GM21526 (cell line): Measurements from ENCODE around the gene RFXANK.
"Not testable (repeated sequence)": the region's sequence is repeated elsewhere in the genome, so short reads cannot be mapped to it uniquely, and the experiment has no call there.

Experiments
- ATAC-seq: cut with Tn5 transposase; IDR thresholded peaks from one replicate; pipeline ENCODE4 v1.9.1; 2021; ENCODE audit warnings: moderate library complexity; ENCODE audit not compliant: unreplicated experiment, low FRiP score

RFXANK gene

DNA sequence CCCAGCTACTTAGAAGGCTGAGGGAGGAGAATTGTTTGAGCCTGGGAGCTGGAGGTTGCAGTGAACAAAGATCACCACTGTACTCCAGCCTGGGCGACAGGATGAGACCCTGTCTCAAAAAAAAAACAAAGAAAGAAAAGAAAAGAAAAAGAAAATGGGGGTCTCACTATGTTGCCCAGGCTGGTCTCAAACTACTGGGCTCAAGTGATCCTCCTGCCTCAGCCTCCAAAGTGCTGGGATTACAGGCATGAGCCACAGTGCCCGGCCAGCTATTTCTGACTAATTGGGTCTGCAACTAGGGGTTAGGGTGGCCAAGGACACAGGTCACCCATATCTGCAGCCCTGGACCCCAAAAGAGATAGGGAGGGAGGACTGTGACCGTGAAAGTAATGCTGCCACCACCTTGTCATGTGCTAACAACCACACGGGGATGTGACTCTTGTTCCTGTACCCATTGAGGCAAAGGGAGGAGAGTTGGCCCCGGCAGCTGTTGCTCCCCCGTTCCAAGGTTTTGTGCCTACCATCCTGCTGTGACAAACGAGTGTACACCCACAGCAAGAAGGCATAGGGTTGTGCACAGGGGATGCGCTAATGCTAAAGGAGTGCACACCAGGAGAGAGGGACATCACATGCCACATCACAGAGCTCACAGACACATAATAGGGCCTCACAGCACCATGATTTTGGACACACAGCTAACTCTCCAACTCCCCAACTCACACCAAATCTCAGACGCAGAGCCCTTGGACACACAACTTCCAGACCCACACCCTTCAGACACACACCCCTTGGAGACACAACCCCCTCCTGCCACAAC lies 22.6 kb upstream of the RFXANK start:
- no peak for ATAC-seq

DNA sequence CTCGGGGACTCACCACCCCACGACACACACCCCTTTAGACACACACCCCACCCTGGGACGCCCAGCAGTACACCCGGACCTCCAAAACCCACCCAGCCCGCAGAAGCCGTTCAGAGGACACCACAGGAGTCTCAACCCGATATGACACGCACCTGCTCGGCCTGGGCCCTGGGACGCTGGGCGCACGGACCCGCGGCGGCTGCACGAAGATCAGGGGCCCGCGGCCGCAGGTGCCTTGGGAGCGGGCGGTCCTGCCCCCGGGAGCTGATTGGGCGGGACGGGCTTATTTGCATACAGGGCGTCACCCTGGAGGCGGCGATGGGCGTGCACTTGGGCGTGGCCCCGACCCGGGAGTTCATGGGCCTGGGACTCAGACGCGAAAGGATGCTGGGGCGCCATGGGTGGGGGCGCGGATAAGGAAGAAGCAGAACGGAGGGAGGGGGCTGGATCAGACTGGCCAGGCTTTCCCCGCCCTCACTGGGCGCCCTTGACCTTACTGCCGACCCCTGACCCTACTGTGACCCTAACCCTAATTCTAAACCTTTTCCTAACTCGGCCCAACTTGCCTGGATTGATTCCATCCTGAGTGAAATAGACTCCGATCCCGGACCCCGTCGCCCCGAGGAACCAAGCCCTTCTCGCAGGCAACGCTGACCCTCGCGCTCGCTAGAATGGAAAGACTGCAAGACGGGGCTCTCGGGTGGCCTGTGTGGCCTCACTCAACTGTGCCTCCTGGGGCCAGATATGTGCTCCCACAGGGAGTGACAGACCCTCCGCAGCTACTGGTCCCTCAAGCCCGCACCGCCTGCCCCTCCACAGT lies 21.8 kb upstream of the RFXANK start, which contains the start of gene MEF2B:
Gene MEF2B (minus strand): TSS at position 211 of the 820 bp plus-strand sequence. CDS start 19,528 bp downstream, outside the sequence.
- peak; percentile 83 for ATAC-seq

DNA sequence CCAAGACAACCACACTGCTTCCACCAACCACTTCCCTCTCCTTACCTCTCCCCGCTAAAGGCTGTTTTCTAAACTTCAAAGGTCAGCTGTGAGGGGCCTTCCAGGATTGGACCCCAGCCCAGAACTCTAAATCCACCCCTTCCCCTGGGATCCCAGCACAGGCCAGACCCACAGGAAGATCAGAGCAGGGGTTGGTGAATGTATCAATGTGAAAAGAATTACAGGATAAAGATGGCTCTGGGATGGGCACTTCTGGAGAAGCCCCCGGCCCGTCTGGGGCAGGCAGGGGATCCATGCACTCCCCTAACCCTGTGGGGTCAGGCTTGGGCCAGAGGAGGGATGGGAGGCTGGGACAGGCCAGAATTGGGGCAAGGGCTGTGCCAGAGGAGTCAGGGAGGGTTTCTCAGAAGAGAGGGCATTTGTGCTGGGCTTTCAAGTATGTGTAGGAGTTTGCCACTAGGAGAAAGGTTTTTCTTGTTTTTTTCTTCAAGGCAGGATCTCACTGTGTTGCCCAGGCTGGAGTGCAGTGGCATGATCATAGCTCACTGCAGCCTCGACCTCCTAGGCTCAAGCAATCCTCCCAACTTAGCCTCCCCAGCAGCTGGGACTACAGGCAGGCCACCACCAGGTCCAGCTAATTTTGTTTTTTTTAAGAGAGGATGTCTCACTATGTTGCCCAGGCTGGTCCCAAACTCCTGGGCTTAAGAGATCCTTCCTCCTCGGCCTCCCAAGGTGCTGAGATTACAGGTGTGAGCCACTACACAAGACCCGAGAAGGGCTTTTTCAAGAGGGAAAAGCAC lies 21.0 kb upstream of the RFXANK start:
- ATAC-seq = no peak

DNA sequence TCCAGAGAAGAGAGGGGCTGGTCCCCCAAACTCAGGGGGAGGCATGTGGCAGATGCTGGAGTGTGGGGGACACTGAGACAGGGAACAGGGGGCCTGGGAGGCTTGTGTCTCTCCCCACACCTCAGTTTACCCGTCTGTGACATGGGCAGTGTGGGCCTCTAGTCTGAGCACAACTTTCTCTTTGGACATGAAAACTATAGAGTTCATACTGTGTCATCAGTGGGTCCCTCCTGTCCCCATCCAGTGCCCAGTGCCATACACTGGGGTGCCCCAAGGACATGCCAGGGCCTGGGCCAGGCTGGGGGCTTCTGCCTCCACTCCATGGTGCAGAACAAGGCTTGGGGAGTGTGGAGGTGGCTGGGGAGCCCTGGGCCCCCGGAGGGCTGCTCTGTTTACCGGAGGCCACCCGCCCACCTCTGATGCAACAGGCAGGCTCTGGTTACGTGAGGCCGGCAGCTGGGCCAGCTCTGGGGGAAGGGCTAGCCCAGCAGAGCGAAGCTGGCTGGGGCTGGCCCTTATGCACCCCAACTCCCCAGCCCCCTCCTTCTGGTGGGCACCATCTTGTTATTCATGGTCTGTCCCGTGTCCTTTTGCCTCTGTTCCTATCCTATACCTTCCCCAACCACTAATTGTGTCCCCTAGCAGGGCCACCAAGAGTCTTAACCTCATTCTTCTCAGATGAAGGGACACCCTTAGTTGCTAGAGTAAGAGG lies 20.1 kb upstream of the RFXANK start:
- ATAC-seq = no peak

DNA sequence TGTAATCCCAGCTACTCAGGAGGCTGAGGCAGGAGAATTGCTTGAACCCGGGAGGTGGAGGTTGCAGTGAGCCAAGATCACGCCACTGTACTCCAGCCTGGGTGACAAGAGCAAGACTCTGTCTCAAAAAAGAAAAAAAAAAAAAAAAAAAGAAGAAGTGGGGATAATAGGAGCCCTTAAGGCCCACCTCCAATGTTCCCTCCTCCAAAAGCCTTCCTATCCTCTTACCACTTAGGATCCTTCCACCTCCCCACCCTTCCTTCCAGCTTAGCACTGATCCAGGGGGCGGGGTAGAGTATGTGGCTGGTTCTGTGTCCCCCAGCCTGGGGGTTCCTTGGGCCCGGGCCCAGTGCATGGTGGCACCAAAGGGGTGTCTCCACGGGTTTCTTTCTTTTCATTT lies 18.8 kb upstream of the RFXANK start:
- ATAC-seq = not testable (repeated sequence)

DNA sequence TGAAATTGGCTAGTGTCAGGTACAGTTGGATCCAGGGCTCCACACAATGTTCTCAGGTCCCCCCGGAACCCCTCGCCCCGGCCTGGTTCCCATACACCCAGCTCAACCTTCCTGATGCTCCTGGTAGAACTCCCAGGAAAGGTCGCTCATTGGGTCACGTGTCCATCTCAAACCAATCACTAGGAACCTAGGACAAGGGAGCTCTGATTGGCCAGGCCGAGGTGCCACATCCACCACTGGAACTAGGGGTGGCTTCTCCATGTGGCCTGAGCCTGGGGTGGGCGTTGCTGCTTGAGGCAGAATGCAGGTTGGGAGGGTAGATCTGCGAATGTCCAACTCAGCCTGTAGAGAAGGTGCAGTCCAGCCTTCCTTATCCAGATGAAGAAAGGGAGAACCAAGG lies 15.1 kb upstream of the RFXANK start:
- no peak for ATAC-seq

DNA sequence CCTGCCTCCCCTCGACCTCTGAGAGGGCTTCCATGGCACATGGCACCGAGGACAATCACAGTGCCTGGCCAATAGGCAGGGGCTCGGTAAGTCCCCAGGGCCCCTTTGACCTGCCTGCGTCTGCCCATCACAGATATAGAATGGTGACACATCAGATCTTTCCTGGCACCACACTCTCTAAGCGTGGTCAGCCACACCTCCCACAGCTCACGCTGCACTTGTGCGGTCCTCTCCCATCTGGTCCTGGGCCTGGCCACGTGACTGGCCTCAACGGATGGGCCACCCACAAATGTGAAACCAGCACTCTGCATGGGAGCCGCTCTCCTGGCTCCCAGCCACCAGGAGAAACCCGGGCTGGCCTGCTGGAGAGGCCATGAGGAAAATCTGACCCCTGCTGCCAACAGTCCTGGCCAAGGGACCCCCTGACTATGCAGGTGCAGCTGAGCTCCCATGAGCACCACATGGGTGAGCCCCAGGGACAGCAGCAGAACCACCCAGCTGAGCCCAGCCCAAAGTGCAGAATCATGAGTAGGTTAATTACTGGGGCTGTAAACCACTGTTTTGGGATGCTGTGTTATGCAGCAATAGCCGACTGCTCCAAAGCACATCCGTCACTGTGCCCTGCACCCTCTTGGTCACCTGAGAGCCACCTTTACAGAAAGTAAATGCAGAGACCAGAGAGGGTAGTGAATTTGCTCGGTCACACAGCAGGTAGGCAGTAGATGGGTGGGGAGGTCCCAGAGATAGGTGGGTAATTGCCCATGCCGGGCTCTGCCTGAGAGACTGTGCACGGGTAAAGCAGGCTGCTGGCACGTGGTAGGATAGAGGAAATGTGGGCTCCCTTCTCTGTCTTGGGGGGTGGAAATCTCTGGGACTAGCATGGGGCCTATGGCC lies 12.3 kb upstream of the RFXANK start:
- ATAC-seq = no peak

DNA sequence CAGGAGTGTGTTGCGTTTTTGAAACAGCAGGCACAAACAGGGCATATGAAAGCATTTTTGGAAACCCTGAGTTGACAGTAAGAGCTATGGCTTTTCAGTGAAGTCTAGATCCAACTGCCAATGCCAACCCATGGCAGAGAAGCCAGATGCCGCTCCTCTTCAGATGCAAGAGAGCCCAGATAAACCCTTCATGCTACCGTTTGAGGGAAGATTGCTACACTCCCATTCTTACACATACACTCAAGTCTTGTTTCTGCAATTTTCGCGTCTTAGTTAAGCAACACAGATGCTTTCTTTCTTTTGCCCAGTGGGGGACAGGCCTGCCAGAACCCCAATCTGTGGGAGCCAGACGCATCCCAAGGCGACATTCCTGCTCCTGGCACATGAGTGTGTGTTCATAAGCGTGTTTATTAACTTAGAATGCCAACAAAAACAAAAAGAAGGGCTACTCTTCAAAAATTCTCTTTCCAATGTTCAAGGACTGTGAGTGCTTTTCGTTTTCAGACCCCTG lies 10.5 kb upstream of the RFXANK start:
- no peak for ATAC-seq

DNA sequence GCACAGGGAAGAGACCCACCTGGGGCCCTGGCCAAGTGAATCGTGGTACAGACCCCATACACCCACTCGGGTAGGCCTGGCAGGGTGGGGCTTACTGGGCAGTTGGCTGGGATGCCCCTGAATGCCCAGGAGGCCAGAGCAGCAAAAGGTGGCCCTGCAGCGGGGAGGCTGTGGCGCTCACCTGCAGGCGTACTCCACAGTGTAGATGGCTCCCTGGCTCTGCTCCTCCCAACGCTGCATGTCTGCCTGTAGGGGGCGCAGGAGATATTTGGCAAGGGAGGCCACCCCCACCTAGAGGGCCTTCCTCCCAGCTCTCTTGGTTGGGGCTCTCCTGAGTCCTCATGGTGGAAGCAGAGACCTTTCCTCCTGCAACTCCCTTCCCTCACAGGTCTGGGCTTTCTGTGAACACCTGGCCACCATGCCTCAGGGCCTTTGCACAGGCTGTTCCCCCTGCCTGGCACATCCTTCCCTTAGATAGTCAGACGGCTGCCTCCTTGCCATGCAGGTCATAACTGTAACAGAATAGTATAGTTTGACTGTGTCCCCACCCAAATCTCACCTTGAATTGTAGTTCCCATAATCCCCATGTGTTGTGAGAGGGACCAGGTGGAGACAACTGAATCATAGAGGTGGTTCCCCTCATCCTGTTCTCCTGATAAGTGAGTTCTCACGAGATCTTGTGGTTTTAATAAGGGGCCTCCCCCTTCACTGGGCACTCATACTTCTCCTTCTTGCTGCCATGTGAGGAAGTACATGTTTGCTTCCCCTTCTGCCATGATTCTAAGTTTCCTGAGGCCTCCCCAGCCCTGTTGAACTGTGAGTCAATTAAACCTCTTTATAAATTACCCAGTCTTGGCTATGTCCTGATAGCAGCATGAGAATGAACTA lies 6.0 kb upstream of the RFXANK start:
- no peak for ATAC-seq

DNA sequence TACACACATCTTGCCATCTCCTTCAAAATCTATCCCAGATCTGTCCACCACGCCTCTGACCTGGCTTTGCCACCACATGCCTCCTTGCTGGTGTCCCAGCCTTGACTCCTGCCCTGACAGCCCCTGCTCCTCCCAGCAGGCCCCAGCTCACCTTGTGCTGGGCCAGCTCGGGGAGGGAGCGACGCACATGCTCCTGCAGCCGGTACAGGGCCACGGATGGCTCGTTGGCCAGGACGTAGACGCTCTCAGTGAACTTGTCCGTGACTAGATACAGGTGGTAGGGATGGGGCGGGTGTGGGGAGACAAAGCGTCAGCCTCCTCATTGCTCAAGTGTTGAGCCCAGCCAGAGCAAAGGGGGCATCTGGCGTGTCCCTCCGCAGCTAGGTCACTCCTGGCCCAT lies 5.3 kb upstream of the RFXANK start:
- no peak for ATAC-seq

DNA sequence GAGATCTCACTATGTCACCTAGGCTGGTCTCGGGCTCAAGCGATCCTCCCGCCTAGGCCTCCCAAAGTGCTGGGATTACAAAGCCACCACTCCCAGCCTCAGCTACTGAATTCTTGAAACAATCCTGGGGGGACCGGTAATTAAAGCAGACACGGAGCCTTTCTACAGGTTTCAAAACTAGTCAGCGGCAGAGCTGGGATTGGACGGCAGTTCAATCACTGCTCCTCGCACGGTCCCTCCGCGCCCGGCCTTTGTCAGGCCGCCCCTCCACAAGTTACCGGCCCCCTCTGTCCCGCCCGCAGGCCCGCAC lies 335 bp upstream of the RFXANK start:
- peak; percentile 1 for ATAC-seq

DNA sequence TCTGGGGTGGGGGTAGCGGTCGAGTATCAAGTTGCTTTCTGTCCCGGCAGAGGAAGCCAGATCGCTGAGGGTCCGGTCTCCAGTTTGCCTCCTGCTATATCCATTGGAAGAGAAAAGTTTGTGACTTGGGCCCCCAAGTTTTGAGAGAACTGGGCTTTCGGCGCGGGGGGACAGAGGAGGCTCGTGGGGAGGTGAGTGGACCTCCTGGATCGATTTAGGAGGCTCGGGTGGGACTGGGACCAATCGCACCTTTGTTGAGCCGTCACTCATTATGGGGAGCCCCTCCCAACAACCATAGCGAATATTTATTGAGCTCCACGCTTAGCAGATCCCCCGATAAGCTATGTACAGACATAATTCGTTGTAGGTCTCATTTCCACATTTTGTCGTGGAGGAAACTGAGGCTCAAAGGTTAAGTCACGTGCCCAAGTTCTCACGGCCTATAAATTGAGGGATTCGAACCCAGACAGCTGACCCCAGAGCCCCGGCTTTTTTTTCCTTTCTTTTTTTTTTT lies 909 bp downstream of the RFXANK start:
- no peak for ATAC-seq

DNA sequence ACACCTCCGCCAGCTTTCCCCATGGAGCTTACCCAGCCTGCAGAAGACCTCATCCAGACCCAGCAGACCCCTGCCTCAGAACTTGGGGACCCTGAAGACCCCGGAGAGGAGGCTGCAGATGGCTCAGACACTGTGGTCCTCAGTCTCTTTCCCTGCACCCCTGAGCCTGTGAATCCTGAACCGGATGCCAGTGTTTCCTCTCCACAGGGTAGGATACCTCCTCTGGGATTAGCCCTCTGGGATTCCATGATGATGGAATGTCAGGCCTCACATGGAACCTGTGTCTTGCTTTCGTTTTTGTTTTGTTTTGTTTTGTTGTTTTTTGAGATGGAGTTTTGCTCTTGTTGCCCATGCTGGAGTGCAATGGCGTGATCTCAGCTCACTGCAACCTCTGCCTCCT lies 1.9 kb downstream of the RFXANK start:
- ATAC-seq = no peak

DNA sequence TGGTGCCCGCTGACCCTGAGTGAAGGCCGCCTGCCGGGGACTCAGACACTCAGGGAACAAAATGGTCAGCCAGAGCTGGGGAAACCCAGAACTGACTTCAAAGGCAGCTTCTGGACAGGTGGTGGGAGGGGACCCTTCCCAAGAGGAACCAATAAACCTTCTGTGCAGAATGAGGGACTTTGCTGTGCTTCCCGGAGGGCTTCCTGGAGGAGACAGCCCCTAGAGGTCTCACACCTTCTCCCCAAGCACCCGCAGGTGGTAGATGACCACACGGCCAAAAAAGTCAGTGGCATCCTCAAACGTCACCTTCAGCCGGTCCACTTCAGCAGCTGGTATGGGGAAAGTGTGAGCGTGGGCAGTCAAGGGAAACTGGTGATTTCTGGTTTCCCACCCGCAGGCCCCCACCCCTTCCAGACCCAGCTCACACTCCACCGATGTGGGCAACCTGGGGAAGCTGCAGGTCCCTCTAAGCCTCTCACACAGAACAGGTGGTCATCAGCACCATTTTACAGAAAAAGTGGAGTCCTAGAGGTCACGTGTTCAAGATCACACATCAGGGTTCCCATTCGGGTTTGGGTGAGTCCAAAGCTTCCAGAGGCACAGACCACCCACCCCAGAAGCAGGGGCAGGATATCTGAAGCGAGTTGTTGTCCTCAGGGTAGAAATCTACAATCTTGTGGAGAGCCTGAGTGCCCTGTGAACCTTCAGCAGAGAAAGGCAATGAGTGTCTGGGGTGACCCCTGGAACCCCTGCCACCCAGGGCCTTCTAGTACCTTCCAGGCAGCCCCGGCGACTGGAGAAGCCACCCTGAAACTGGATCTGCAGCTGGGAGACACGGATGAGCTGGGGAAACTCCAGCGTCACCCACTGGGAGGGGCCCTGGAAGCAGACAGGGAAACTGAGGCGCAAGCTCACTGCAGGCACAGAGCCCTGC lies 9.9 kb downstream of the RFXANK start:
- ATAC-seq = no peak

DNA sequence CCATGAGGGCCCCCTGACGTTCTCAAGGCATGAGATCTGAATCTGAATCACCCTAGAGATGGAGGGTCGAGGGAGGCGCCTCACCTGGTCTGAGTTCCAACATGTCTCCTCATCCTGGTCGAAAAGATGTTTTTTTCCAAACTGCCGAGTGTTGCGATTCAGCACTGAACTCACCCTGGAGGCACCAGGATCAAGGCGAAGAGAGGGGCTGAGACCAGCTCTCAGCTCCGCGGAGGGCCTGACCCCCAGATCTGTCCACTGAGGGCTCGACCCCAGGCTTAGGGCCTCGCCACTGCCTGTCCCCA lies 10.6 kb downstream of the RFXANK start:
- ATAC-seq = peak; percentile 6

DNA sequence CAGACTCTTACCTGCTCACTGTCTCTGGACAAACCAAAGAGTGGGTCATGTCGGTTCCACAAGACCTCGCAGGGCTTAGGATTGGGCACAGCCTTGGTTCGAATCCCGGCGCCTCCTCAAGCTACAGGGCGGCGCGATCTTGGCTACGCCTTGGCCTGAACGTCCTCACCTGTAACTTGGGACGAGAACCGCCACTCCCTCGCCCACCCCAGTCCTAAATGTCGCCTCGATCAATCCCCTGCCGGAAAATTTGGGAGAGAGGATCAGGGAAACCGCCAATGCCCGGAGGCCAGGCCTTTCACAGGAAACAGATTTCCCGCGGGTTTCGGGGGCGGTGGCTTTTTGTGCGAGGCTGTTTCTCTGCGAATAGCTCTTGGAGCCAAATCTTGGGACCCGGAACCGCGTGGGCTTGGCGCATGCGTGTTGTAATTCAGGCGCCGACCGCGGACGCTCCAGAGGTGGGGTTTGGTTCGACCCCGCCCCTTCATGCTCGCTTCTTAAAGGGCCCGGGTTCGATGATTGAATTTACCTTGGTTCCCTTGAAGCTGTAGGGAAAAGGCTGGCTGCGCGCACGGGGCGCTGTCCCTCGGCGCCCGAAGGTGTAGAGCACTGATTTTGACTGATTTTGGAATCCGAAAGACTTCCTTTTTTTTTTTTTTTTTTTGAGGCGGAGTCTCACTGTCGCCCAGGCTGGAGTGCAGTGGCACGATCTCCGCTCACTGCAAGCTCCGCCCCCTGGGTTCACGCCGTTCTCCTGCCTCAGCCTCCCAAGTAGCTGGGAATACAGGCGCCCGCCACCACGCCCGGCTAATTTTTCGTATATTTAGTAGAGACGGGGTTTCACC lies 11.2 kb downstream of the RFXANK start, which contains the start of gene NR2C2AP:
Gene NR2C2AP (minus strand): TSS at position 403 of the 845 bp plus-strand sequence. CDS start 354 bp downstream, at position 49.
- peak; percentile 65 for ATAC-seq
